ENCODE measurements around the gene ATP5MC2.
A peak's percentile ranks its signal among the peaks of the same experiment; 100 is the strongest.
"Not testable (repeated sequence)": the region's sequence is repeated elsewhere in the genome, so short reads cannot be mapped to it uniquely, and the experiment has no call there.

The ATP5MC2 gene

GRCh38 chr12:53675701-53676607 is at the start of gene ATP5MC2:
ATP5MC2 (minus strand) TSS chr12:53676083; CDS start chr12:53672614, 3,469 bp downstream.
- DNase-seq (ENCODE audit: low spot score): peak; percentile 99

DNA sequence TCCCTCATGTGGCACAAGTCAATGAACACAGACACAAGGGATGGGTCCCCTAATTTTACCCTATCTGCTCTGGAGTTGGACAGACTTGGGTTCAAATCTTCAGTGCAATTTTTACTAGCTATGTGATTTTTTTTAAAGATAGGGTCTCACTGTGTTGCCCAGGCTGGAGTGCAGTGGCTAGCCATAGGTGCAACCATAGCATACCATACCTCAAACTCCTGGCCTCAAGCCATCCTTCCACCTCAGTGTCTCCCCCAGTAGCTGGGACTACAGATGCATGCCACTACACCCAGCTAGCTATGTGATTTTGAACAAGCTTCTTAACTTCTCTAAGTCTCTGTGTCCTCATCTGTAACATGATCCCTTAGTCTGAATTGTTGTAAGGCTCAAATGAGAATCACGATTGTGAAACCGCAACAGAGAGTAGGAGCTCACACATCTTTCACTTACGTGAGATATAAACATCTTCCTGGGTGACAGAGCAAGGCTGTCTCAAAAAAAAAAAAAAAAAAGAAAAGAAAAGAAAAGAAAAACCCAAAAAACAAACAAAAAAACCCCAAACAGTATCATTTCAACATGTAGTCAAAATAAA is 46.7 kb upstream of the ATP5MC2 start:
- no peak for DNase-seq (ENCODE audit: low spot score)

DNA sequence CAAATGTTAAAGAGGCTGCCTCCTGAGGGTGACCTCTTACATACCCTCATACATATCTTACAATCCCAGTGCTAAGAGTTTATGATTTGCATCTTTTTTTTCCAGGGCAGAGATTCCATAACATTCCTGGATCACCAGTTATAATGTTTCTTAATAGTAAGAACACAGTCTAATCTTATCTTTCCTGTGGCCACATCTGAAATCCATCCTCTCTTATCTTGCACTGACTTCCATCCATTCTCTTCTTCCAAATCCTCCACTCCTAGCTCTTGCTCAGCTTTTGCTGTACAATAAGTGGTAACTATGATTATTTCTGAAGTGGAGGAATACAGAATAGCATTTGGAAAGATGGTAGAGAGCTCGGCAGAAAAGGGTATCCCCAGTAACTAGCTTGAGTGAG is 45.1 kb upstream of the ATP5MC2 start:
- DNase-seq (ENCODE audit: low spot score): no peak

DNA sequence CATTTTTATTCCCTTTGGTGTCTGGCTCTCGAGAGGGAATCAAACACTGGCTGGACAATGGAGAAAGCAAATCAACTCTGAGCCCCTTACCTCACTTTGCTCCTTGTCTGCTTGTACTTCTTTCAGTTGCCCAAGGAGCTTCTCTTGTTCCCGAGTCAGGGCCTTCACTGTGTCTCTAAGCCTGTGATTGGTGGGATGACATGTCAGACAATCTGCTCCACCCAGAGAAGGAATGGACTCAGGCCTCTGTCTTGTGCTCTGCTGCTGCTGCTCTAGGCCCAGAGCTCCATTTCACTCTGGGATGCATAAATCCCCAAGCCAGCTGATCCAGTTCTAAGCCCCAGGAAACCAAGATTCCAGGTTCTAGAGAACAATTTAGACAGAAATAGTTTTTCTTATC is 43.8 kb upstream of the ATP5MC2 start:
- DNase-seq (ENCODE audit: low spot score): no peak

DNA sequence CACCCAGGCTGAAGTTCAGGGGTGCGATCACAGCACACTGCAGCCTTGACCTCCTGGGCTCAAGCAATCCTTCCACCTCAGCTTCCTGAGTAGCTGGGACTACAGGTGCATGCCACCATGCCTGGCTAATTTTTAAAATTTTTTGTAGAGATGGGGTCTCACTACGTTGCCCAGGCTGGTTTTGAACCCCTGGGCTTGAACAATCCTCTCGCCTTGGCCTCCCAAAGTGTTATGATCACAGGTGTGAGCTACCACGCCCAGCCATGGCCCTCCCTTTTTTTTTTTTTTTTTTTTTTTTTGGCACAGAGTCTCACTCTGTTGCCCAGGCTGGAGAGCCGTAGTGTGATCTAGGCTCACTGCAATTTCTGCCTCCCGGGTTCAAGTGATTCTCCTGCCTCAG is 42.7 kb upstream of the ATP5MC2 start:
- DNase-seq (ENCODE audit: low spot score): not testable (repeated sequence)

- DNase-seq (ENCODE audit: low spot score): no peak
Observed at GRCh38 chr12:53717319-53717718, 41.4 kb upstream of the ATP5MC2 start.

DNA sequence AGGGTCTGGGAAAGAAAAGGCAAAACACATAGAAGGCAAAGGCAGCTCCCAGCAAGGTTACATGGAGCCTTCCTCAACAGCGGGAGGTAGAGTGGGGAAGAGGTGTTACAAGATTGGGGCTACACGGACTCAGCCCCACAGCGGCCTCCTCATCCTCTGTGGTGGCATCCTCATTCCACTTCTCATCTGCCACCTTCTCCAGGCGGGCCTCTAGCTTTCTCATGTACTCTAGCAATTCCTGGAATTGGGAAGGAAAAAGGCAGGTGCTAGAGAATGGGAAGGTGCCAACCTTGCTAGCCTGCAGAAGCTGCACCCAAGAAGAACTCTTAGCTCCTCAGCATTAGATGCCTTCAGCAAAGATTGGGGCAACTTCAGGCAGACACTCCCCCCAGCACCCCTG is 38.1 kb upstream of the ATP5MC2 start:
- no peak for DNase-seq (ENCODE audit: low spot score)

GRCh38 chr12:53713516-53713915 is 37.6 kb upstream of the ATP5MC2 start:
- no peak for DNase-seq (ENCODE audit: low spot score)

- DNase-seq (ENCODE audit: low spot score): no peak
Observed at GRCh38 chr12:53712059-53712643, 36.3 kb upstream of the ATP5MC2 start.

- DNase-seq (ENCODE audit: low spot score): no peak
Observed at GRCh38 chr12:53710091-53710490, 34.2 kb upstream of the ATP5MC2 start.

DNA sequence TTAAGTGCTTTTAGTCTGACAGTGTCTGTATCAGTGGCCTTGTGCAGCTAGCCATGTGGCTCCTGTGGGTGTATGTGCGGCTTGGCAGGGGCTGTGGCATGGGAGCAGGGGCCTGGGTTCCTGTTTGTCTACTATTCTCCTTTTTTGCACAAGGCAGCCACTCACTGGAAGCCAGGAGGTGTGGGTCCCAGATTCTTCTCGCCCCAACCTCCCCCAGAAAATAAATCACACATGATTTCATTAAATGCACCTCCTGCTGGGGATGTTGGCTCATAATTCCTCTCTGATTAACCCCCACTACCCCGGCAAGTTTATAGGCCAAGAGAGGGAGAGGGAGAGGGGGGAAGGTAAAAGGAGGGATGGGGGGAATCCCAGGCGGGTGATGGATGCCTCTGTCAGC is 33.8 kb upstream of the ATP5MC2 start:
- no peak for DNase-seq (ENCODE audit: low spot score)

DNA sequence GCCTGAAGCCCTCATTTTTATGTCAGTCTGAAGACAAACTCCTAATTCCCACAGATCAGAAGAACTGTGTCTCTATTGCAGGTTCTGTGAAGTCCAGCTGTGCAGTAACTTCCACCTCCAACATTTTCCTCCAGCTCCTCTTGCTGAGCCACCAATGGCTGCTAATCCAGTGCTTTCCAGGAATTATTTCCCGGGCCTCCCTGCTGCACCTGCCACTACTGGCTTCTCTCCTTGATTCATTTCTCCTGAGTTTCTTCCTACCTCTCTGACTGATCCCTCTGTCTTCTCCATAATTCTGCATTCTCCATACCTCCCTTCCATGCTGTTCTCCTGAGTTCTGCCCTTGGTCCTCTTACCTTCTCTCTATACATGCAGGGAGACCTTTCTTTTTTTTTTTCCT is 30.2 kb upstream of the ATP5MC2 start:
- DNase-seq (ENCODE audit: low spot score): no peak

DNA sequence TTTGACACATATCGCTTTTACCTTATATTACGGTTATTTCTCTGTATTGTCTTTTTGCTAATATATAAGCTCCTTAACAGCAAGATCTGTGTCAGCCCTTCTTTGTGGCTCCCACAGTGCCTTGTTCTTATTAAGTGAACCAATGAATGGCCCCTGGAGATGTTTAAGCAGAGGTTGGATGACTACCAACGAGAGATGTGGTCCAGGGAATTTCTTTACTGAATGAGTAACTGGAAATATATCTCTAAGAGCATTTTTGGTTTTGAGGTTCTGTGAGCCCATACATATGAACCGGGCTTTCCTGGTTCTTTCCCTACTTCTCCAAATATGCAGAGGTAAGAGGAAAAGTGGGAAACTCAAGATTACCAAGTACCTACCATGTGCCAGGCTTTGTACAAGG is 27.9 kb upstream of the ATP5MC2 start:
- no peak for DNase-seq (ENCODE audit: low spot score)

DNA sequence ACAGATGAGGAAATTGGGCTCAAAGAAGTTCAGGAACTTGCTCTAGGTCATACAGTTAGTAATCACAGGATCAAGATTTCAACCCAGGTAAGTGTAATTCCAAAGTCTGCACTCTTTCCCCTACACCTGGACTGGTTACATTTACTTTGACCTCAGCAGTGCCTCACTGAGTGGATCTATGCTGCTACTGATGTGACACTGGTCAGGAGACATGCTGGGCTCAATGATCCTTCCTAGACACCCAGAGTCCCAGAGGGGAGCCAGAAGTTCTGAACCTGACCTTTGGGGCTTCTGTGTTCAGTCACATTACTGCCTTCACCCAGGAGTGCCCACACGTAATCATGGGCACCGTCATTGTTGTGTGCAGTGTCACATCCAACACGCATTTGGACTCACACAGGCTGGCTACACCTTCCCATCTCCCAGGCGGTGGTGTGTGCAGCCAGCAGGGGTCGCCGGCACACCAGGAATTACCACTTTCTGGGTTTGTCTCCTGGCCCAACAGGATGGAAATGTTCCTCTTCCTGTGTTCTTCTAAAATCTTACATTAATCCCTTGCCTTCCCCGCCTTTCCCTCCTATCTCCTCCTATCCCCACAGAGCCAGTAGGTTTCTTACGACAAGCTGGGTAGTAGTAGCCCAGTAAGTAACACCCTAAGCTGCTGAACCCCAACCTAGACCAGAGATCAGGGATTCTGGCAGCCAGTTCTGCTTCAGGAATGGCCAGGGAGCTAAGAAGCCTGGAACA is 25.8 kb upstream of the ATP5MC2 start:
- DNase-seq (ENCODE audit: low spot score): peak; percentile 58

GRCh38 chr12:53700567-53700966 is 24.7 kb upstream of the ATP5MC2 start:
- no peak for DNase-seq (ENCODE audit: low spot score)

DNA sequence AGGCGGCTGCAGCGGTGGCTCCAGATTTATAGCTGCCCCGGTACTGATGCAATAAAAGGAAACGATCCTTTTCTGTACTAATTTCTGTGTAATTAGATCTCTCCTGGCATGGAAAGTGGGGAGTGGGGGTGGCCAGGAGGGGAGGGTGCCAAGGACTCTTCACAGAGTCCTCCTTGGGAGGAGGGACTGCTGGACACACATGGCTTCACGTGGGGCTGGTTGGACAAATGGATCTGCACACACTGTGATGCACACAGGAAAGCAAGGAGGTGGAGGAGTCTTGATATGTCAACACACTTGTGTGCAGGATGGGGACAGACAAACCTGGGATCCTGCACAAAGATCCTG is 23.8 kb upstream of the ATP5MC2 start:
- DNase-seq (ENCODE audit: low spot score): no peak

- no peak for DNase-seq (ENCODE audit: low spot score)
Observed at GRCh38 chr12:53698948-53699677, 23.2 kb upstream of the ATP5MC2 start.

DNA sequence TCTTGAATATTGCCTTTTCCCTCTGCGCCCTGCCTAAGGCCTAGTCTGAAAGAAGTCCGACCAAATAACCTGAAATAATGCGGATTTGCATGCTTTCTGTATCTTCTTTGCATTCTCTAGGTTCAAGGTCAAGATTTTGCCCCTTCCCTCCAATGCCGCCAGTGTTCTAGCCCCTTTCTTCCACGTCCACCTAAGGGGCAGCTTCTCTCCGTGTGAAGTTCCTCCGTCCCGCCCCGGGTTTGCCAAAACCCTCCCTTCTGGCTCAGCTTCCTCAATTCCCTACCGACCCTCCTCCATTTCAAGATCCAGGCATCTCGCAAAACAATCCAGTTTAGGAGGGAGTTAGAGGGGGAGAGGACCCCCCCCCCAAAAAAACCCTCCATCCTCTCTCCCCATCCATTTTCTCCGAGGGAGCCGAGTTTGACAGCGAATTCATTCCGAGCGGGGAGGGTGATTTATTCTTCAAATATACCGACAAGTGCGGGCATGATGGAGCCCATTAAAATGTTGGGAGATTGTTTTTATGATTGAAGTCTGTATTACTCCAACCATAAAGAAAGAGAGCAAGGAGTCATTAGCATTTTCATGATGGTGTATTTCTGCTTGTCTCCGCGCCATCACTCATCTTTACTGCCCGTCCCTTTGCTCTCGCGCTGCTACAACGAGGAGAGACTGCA is 20.9 kb upstream of the ATP5MC2 start:
- DNase-seq (ENCODE audit: low spot score): no peak

DNA sequence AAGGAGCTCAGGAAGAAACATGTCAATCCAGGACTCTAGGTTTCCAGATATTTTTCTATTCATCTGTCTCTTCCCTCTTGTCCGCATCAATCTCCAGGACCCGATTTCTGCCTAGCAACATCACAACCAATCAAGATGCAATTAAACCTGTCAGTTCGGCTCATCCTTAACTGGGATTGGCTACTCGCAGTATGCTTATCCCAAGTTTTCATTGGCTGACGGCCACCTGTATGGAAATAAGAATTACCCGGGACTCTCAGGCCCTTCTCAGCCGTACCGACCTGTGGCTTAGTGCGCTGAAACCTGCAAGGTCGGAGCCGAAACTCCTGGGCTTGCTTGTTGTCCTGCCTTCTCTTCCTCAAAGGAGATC is 20.4 kb upstream of the ATP5MC2 start:
- peak; percentile 97 for DNase-seq (ENCODE audit: low spot score)

GRCh38 chr12:53695152-53696145 is 19.6 kb upstream of the ATP5MC2 start:
- no peak for DNase-seq (ENCODE audit: low spot score)

Measured in pons (tissue), 1 donor.